Activated naive CD4-positive, alpha-beta T cell treated with Interleukin-2 at 50 U/mL for 16 hours (primary cell): ENCODE results near the gene PALMD.

Source experiments
- DNase-seq: peaks from one replicate; pipeline ENCODE4 v3.0.0-alpha.2; 2020

PALMD gene

GRCh38 chr1:99661780-99662179 lies 15.9 kb downstream of the PALMD start:
- no peak for DNase-seq

- no peak for DNase-seq
Measured at GRCh38 chr1:99662539-99663080, 16.7 kb downstream of the PALMD start.

- no peak for DNase-seq
Measured at GRCh38 chr1:99663501-99663900, 17.6 kb downstream of the PALMD start.

GRCh38 chr1:99665212-99665611 lies 19.3 kb downstream of the PALMD start:
- DNase-seq: no peak

- DNase-seq: no peak
Measured at GRCh38 chr1:99669376-99669775, 23.5 kb downstream of the PALMD start.

GRCh38 chr1:99669821-99670220 lies 23.9 kb downstream of the PALMD start:
- no peak for DNase-seq

- no peak for DNase-seq
Measured at GRCh38 chr1:99670583-99670982, 24.7 kb downstream of the PALMD start.

- DNase-seq: no peak
Measured at GRCh38 chr1:99672038-99672437, 26.1 kb downstream of the PALMD start.

- no peak for DNase-seq
Measured at GRCh38 chr1:99672530-99673213, 26.8 kb downstream of the PALMD start.

- DNase-seq: no peak
Measured at GRCh38 chr1:99673315-99673714, 27.4 kb downstream of the PALMD start.

- DNase-seq: no peak
Measured at GRCh38 chr1:99674115-99675064, 28.5 kb downstream of the PALMD start.

GRCh38 chr1:99675292-99675691 lies 29.4 kb downstream of the PALMD start:
- no peak for DNase-seq

- no peak for DNase-seq
Measured at GRCh38 chr1:99675994-99676393, 30.1 kb downstream of the PALMD start.

- no peak for DNase-seq
Measured at GRCh38 chr1:99676876-99677275, 31.0 kb downstream of the PALMD start.

GRCh38 chr1:99677416-99677815 lies 31.5 kb downstream of the PALMD start:
- no peak for DNase-seq

- DNase-seq: no peak
Measured at GRCh38 chr1:99680270-99680669, 34.4 kb downstream of the PALMD start.

GRCh38 chr1:99681583-99681982 lies 35.7 kb downstream of the PALMD start:
- no peak for DNase-seq

- DNase-seq: no peak
Measured at GRCh38 chr1:99682291-99682751, 36.4 kb downstream of the PALMD start.

- peak; percentile 30 for DNase-seq
Measured at GRCh38 chr1:99685516-99686180, 39.7 kb downstream of the PALMD start.

- no peak for DNase-seq
Measured at GRCh38 chr1:99691175-99691574, 45.3 kb downstream of the PALMD start.

GRCh38 chr1:99696616-99697015 lies 50.7 kb downstream of the PALMD start:
- DNase-seq: no peak

GRCh38 chr1:99697580-99697979 lies 51.7 kb downstream of the PALMD start:
- DNase-seq: no peak

GRCh38 chr1:99700020-99700419 lies 54.1 kb downstream of the PALMD start:
- DNase-seq: no peak
